Sigmoid colon (tissue), 3 donors: Measurements from ENCODE around the gene DLAT.

ENCODE experiments used
- CTCF ChIP-seq, 4 experiments: fragments of 450-650 bp in 3 of 4; fragments of 200-600 bp in 1 of 4; IDR thresholded peaks; one replicate each; pipeline ENCODE4 v1.5.1; 2016 to 2019; ENCODE audit warnings: antibody characterized with exemption in 4 of 4, mild to moderate bottlenecking in 3 of 4, moderate library complexity in 2 of 4
- POLR2A ChIP-seq, 2 donors: fragments of 450-650 bp; IDR thresholded peaks; one replicate each; pipeline ENCODE4 v1.6.1; 2016; ENCODE audit warnings: antibody characterized with exemption in 2 of 2, mild to moderate bottlenecking in 2 of 2, moderate library complexity in 2 of 2

- TF ChIP-seq CTCF (IDR thresholded peaks at IDR 0.05) (no peak), POLR2A (IDR thresholded peaks at IDR 0.05) (no peak)
Measured at GRCh38 chr11:112058103-112058502, 32.9 kb downstream of the DLAT start.
